Upper lobe of left lung (tissue), 6 donors: ENCODE measurements around the gene RNH1. TPM values are rescaled to one million over a fixed set of nuclear protein-coding genes. Genes with fewer than 3 reads are reported as not detected.

Experiments
- ATAC-seq, 2 donors: fragments of 200-7000 bp; cut with Tn5 transposase; one replicate each; pipeline ENCODE4 v1.9.1; 2022; ENCODE audit warnings: mild to moderate bottlenecking in 2 of 2, moderate library complexity in 2 of 2; ENCODE audit not compliant: low FRiP score in 2 of 2
- DNase-seq, 2 donors: peaks; one replicate each; pipeline ENCODE4 v3.0.0-alpha.2; 2019 to 2020
- H3K27ac ChIP-seq, 4 donors: fragments of 200-600 bp; sonication (generic); one replicate each; pipeline ENCODE4 v1.5.1; 2016 to 2019
- H3K27me3 ChIP-seq, 4 donors: fragments of 200-600 bp; sonication (generic); one replicate each; pipeline ENCODE4 v1.5.1; 2017 to 2019
- H3K36me3 ChIP-seq, 4 donors: fragments of 200-600 bp; sonication (generic); one replicate each; pipeline ENCODE4 v1.5.1; 2016 to 2019
- H3K4me1 ChIP-seq, 4 donors: fragments of 200-600 bp; sonication (generic); one replicate each; pipeline ENCODE4 v1.5.1; 2018 to 2019
- H3K4me3 ChIP-seq, 4 donors: fragments of 200-600 bp; sonication (generic); one replicate each; pipeline ENCODE4 v1.5.1; 2017 to 2019; ENCODE audit warnings: mild to moderate bottlenecking in 2 of 4, moderate library complexity in 1 of 4
- H3K9me3 ChIP-seq, 4 donors: fragments of 200-600 bp; sonication (generic); one replicate each; pipeline ENCODE4 v1.5.1; 2018 to 2019
- CTCF ChIP-seq, 6 experiments: fragments of 450-650 bp in 4 of 6; fragments of 200-600 bp in 2 of 6; sonication (generic) in 2 of 6; IDR thresholded peaks; one replicate each; pipeline ENCODE4 v1.5.1; 2016 to 2019; ENCODE audit warnings: antibody characterized with exemption in 6 of 6
- EP300 ChIP-seq, 4 donors: sonication (generic); formaldehyde crosslinking; IDR thresholded peaks; one replicate each; pipeline ENCODE4 v1.5.1; 2017; ENCODE audit warnings: antibody characterized with exemption in 4 of 4, control low read depth in 2 of 4
- POLR2A ChIP-seq, 4 donors: fragments of 450-650 bp; IDR thresholded peaks; one replicate each; pipeline ENCODE4 v1.5.1; 2016 to 2017; ENCODE audit warnings: antibody characterized with exemption in 4 of 4, mild to moderate bottlenecking in 2 of 4
- POLR2AphosphoS5 ChIP-seq, 2 donors: sonication (generic); formaldehyde crosslinking; IDR thresholded peaks; one replicate each; pipeline ENCODE4 v1.5.1; 2017; ENCODE audit warnings: antibody characterized with exemption in 2 of 2
- WGBS, 2 donors: methylation state at CpG; one replicate each; pipeline ENCODE4 v1.1.5; 2017 to 2018; 5-methylcytosine and 5-hydroxymethylcytosine counted together
- total RNA-seq, 6 donors: library from RNA; depleted of rRNA in 4 of 6; stranded (reverse); fragments of >200 nt in 4 of 6; gene quantifications; one replicate each; pipeline versions ENCODE4 v1.1.0 to v1.2.1, GENCODE V29; 2016 to 2021
- donor health status: DM: no; HTN: no; CAD: no; lungs with moderate emphysema.
- donor health status: DM: no; HTN: yes; CAD: no; lungs with severe emphysema.

RNH1 gene
- total RNA-seq, 6 donors from 2014 or later = 236 to 374 (median 339) TPM

GRCh38 chr11:503179-503981, 3.7 kb downstream of the RNH1 start:
- peaks cover 43 to 57% (median 46%) of the 10 kb centered on the region in 4 donors for H3K4me1 ChIP-seq
- no peak for TF ChIP-seq CTCF (IDR thresholded peaks at IDR 0.05)
- peak in 1 of 2 donors; percentile 9 for TF ChIP-seq POLR2AphosphoS5 (IDR thresholded peaks at IDR 0.05)
- peak in 1 of 4 donors; percentile 49 for TF ChIP-seq POLR2A (IDR thresholded peaks at IDR 0.05)

GRCh38 chr11:502288-503178, 4.5 kb downstream of the RNH1 start:
- Histone ChIP-seq H3K4me1 (peaks cover 37 to 48% (median 41%) of the 10 kb centered on the region in 4 donors), H3K27me3 (no peaks in the 10 kb centered on the region), H3K4me3 (peak overlapping the region in 1 of 4 donors; percentile 70)

More at GRCh38 chr11:503179-503981, 3.7 kb downstream of the RNH1 start:
- ATAC-seq = peak in 1 of 2 donors; percentile 12
- peak; percentile 75 to 88 for DNase-seq
- 20 to 42% methylated on average over 4 to 23 of the region's 24 CpGs for WGBS, 2 donors
- H3K36me3 ChIP-seq = peaks cover 22 to 41% (median 39%) of the 10 kb centered on the region in 4 donors
- peak overlapping the region; percentile 42 to 70 (median 53) for H3K4me3 ChIP-seq
- no peaks in the 10 kb centered on the region for H3K9me3 ChIP-seq
- no peaks in the 10 kb centered on the region for H3K27me3 ChIP-seq
- peak overlapping the region; percentile 79 to 100 (median 98) for H3K27ac ChIP-seq

GRCh38 chr11:501683-502287, 5.3 kb downstream of the RNH1 start:
- H3K4me3 ChIP-seq = no peak overlapping the region
- peaks cover 31 to 55% (median 54%) of the 10 kb centered on the region in 4 donors for H3K36me3 ChIP-seq
- WGBS, 2 donors = 83 to 90% methylated on average over 14 to 19 of the region's 19 CpGs
- no peaks in the 10 kb centered on the region for H3K27me3 ChIP-seq
- H3K9me3 ChIP-seq = no peaks in the 10 kb centered on the region
- H3K4me1 ChIP-seq = peaks cover 36 to 46% (median 40%) of the 10 kb centered on the region in 4 donors
- no peak for TF ChIP-seq CTCF (IDR thresholded peaks at IDR 0.05)
- no peak for TF ChIP-seq EP300 (IDR thresholded peaks at IDR 0.05)
- TF ChIP-seq POLR2A (IDR thresholded peaks at IDR 0.05) = no peak
- TF ChIP-seq POLR2AphosphoS5 (IDR thresholded peaks at IDR 0.05) = no peak
- peak overlapping the region in 2 of 4 donors; percentile 98 for H3K27ac ChIP-seq
- peak in 1 of 2 donors; percentile 83 for DNase-seq
- ATAC-seq = no peak

More at GRCh38 chr11:502288-503178, 4.5 kb downstream of the RNH1 start:
- H3K36me3 ChIP-seq = peaks cover 30 to 48% (median 47%) of the 10 kb centered on the region in 4 donors
- DNase-seq (peak in 1 of 2 donors; percentile 62), ATAC-seq (no peak)
- no peaks in the 10 kb centered on the region for H3K9me3 ChIP-seq
- no peak for TF ChIP-seq EP300 (IDR thresholded peaks at IDR 0.05)
- TF ChIP-seq POLR2A (IDR thresholded peaks at IDR 0.05) = no peak
- TF ChIP-seq POLR2AphosphoS5 (IDR thresholded peaks at IDR 0.05) = no peak
- no peak for TF ChIP-seq CTCF (IDR thresholded peaks at IDR 0.05)
- 72 to 79% methylated on average over 3 to 6 of the region's 10 CpGs for WGBS, 2 donors
- H3K27ac ChIP-seq = peak overlapping the region; percentile 79 to 100 (median 98)

GRCh38 chr11:501001-501682, 5.9 kb downstream of the RNH1 start:
- Histone ChIP-seq H3K4me1 (peaks cover 36 to 45% (median 40%) of the 10 kb centered on the region in 4 donors), H3K4me3 (no peak overlapping the region), H3K27me3 (no peaks in the 10 kb centered on the region), H3K27ac (no peak overlapping the region), H3K36me3 (peaks cover 37 to 61% (median 60%) of the 10 kb centered on the region in 4 donors), H3K9me3 (no peaks in the 10 kb centered on the region)
- WGBS, 2 donors = 92 to 95% methylated on average over 23 to 24 of the region's 24 CpGs
- TF ChIP-seq EP300 (IDR thresholded peaks at IDR 0.05) (no peak), CTCF (IDR thresholded peaks at IDR 0.05) (no peak)
- peak in 1 of 2 donors; percentile 46 for DNase-seq
- ATAC-seq = no peak
